Naive B cell (primary cell): ENCODE measurements around the gene RAB3GAP1. TPM values are rescaled to one million over a fixed set of nuclear protein-coding genes. Genes with fewer than 3 reads are reported as not detected.
A peak's percentile ranks its signal among the peaks of the same experiment; 100 is the strongest.
"Not testable (repeated sequence)": the region's sequence is repeated elsewhere in the genome, so short reads cannot be mapped to it uniquely, and the experiment has no call there.

Experiments
- ATAC-seq, 2 donors: fragments of 150-1000 bp; cut with Tn5 transposase; 2 replicates each; pipeline ENCODE4 v1.10.0; 2021; ENCODE audit warnings: low read depth in 2 of 2, mild to moderate bottlenecking in 2 of 2, moderate library complexity in 2 of 2
- DNase-seq: peaks from one replicate; pipeline ENCODE4 v3.0.0; 2022
- H3K27ac Mint-ChIP-seq, 6 donors: one replicate each; pipeline ENCODE4 v1.8.0; 2020 to 2022; ENCODE audit warnings: mild to moderate bottlenecking in 6 of 6, mixed read lengths in 6 of 6, moderate library complexity in 5 of 6, inconsistent platforms in 2 of 6
- H3K27me3 Mint-ChIP-seq, 3 donors: one replicate each; pipeline ENCODE4 v1.8.0; 2021 to 2022; ENCODE audit warnings: mixed read lengths in 3 of 3, mild to moderate bottlenecking in 1 of 3
- H3K36me3 Mint-ChIP-seq, 2 donors: one replicate each; pipeline ENCODE4 v1.8.0; 2020 to 2022; ENCODE audit warnings: mixed read lengths in 2 of 2, inconsistent platforms in 1 of 2, mild to moderate bottlenecking in 1 of 2
- H3K4me1 Mint-ChIP-seq, 3 donors: one replicate each; pipeline ENCODE4 v1.8.0; 2020 to 2022; ENCODE audit warnings: mixed read lengths in 3 of 3, inconsistent platforms in 1 of 3, mild to moderate bottlenecking in 1 of 3, moderate library complexity in 1 of 3
- H3K4me3 Mint-ChIP-seq, 8 donors: one replicate each; pipeline ENCODE4 v1.8.0; 2020 to 2022; ENCODE audit warnings: mild to moderate bottlenecking in 8 of 8, mixed read lengths in 8 of 8, moderate library complexity in 8 of 8, inconsistent platforms in 2 of 8
- H3K9me3 Mint-ChIP-seq, 7 donors: one replicate each; pipeline ENCODE4 v1.8.0; 2020 to 2022; ENCODE audit warnings: mixed read lengths in 7 of 7, mild to moderate bottlenecking in 5 of 7, inconsistent platforms in 2 of 7, moderate library complexity in 1 of 7
- polyA plus RNA-seq, 6 donors: library from polyadenylated mRNA; unstranded; fragments of 300-500 nt; fragmentation: Illumina TruSeq; gene quantifications; one replicate each; pipeline ENCODE4 v1.2.3, GENCODE V29; 2021; ENCODE audit warnings: low read depth in 6 of 6

The RAB3GAP1 gene
- polyA plus RNA-seq, 6 donors from 2014 or later = 6.2 to 26.7 (median 22.5) TPM

DNA sequence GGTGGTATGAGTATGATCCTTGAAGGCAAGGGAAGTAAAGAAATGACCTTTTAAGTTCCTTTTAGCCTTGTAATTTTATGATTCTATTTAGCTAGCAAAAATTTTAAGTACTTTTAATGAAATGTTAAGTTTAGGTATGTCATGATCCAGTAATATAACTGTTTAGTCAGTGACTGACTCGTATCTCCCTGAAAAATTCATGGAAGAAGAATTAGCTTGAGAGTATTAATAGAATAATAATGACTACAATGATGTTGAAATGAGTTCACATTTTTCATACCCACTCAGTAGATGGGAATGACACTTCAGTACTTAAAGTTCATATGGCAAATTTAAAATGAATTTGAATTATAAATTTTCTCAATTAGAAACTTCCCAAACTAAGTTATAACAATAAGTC is 14.6 kb downstream of the RAB3GAP1 start:
- Mint-ChIP-seq H3K27me3 (no peaks in the 10 kb centered on the region), H3K27ac (no peak overlapping the region), H3K36me3 (peaks cover 11 to 32% of the 10 kb centered on the region in 2 donors), H3K4me1 (peaks cover 5 to 35% (median 22%) of the 10 kb centered on the region in 3 donors), H3K9me3 (peaks cover 0 to 8% (median 2%) of the 10 kb centered on the region in 7 donors), H3K4me3 (no peak overlapping the region)
- no peak for DNase-seq
- ATAC-seq = no peak

DNA sequence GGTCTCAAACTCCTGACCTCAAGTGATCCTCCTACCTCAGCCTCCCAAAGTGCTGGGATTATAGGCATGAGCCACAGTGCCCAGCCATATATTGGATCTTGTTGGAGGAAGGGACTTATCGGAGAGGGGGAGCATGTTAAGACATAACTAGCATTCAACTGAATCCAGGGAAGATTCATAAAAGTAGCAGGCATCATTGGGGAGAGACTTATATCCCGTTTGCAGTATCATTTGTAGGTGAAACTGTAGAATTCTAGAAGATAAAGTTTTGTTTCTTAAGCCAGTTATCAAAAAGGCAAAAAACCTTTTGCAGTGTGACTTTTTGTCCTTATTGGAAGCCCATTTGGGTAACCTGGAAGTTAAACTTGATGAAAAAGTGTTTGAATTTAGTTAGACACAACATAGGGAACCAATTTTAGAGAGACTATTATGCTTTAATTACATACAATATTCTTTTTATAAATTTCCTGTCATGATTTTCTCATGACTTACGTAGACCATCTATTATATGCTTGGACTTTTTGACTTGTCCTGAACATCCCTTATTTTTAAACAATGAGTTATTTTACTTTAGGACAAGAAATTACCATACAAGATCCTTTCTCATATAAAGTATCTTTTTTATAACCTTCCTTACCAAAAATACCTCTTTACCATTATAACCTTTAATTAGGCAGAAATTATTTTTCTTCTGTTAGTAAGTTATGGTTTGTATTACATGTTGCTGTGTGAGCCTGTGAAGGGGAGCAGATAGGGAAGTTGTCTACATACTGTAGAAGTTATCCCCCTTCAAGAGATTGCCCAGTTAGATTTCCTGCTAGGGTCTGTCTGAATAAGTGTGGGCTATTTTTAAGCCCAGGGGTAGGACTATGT is 20.3 kb downstream of the RAB3GAP1 start:
- Mint-ChIP-seq H3K27me3 (no peaks in the 10 kb centered on the region), H3K27ac (peak overlapping the region in 3 of 6 donors; percentile 5 to 42 (median 7)), H3K9me3 (peaks cover 7 to 16% (median 10%) of the 10 kb centered on the region in 7 donors), H3K4me3 (no peak overlapping the region), H3K36me3 (peaks cover 20 to 24% of the 10 kb centered on the region in 2 donors), H3K4me1 (peaks cover 19 to 37% (median 27%) of the 10 kb centered on the region in 3 donors)
- ATAC-seq (no peak), DNase-seq (no peak)

GRCh38 chr2:135074216-135074615 is 22.1 kb downstream of the RAB3GAP1 start:
- no peak for ATAC-seq
- H3K27me3 Mint-ChIP-seq = no peaks in the 10 kb centered on the region
- H3K9me3 Mint-ChIP-seq = peaks cover 7 to 16% (median 10%) of the 10 kb centered on the region in 7 donors
- no peak overlapping the region for H3K4me3 Mint-ChIP-seq
- no peak for DNase-seq
- H3K36me3 Mint-ChIP-seq = peaks cover 21 to 29% of the 10 kb centered on the region in 2 donors
- H3K27ac Mint-ChIP-seq = peak overlapping the region in 3 of 6 donors; percentile 39 to 85 (median 57)
- peaks cover 30 to 35% (median 33%) of the 10 kb centered on the region in 3 donors for H3K4me1 Mint-ChIP-seq

DNA sequence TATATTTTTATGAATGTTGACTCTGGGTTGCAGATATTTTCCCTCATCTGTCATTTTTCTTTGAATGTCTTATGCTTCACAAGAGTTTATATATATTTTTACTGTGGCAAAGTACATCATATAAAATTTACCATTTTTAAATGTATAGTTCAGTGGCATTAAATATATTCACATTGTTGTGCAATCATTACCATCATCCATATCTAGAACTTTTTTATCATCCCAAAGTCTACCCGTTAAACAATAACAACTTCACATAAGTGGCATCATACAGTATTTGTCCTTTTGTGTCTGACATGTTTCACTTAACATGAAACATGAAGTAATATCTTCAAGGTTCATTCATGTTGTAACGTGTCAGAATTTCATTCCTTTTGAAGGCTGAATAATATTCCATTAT is 24.5 kb downstream of the RAB3GAP1 start:
- Mint-ChIP-seq H3K9me3 (peaks cover 5 to 14% (median 10%) of the 10 kb centered on the region in 7 donors), H3K4me1 (peaks cover 32 to 41% (median 33%) of the 10 kb centered on the region in 3 donors), H3K27ac (no peak overlapping the region), H3K27me3 (no peaks in the 10 kb centered on the region), H3K36me3 (peaks cover 24 to 30% of the 10 kb centered on the region in 2 donors), H3K4me3 (no peak overlapping the region)
- DNase-seq (no peak), ATAC-seq (no peak)

DNA sequence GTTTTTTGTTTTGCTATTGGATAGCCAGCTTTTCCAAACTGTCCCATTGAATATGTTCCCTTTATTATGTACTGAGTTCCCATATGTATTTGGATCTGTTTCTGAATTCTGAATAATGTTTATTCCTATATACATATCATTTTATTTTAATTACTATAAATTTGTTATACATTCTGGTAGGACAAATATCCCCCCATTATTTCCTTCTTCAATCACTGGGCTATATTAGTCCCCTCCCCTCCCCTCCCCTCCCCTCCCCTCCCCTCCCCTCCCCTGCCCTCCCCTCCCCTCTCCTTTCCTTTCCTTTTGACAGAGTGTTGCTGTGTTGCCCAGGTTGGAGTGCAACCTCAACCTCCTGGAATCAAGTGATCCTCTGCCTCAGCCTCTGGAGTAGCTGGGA is 26.3 kb downstream of the RAB3GAP1 start:
- H3K4me3 Mint-ChIP-seq = no peak overlapping the region
- no peak for DNase-seq
- ATAC-seq = no peak
- peaks cover 14% of the 10 kb centered on the region in 2 donors for H3K36me3 Mint-ChIP-seq
- peaks cover 22 to 33% (median 32%) of the 10 kb centered on the region in 3 donors for H3K4me1 Mint-ChIP-seq
- H3K9me3 Mint-ChIP-seq = peaks cover 0 to 6% (median 0%) of the 10 kb centered on the region in 7 donors
- H3K27me3 Mint-ChIP-seq = no peaks in the 10 kb centered on the region
- H3K27ac Mint-ChIP-seq = no peak overlapping the region

DNA sequence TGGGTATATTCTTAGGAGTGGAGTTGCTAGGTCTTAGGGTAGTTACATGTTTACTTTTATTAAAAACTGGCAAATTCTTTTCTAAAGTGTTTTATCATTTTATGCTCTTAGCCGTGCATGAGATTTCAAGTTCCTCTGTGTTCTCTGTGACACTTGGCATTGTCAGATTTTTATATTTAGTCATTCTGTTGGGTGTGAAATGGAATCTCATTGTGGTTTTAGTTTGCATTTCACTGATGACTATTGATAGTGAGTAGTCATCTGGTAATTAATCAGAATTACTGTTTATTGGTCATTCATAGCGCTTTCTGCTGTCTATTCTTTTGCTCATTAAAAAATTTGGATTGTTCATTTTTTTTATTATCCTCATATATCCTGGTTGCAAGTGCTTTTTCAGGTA is 34.1 kb downstream of the RAB3GAP1 start:
- Mint-ChIP-seq H3K4me1 (peaks cover 24 to 35% (median 29%) of the 10 kb centered on the region in 3 donors), H3K4me3 (peak overlapping the region in 1 of 8 donors; percentile 6), H3K27ac (no peak overlapping the region), H3K27me3 (no peaks in the 10 kb centered on the region), H3K9me3 (peaks cover 0 to 13% (median 7%) of the 10 kb centered on the region in 7 donors), H3K36me3 (peaks cover 7 to 15% of the 10 kb centered on the region in 2 donors)
- DNase-seq (no peak), ATAC-seq (no peak)

DNA sequence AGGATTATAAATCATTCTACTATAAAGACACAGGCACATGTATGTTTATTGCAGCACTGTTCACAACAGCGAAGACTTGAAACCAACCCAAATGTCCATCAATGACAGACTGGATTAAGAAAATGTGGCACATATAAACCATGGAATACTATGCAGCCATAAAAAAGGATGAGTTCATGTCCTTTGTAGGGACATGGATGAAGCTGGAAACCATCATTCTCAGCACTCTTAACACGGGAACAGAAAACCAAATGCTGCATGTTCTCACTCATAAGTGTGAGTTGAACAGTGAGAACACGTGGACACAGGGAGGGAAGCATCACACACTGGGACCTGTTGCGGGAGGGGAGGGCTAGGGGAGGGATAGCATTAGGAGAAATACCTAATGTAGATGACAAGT is 37.5 kb downstream of the RAB3GAP1 start:
- Mint-ChIP-seq H3K36me3 (peaks cover 34 to 36% of the 10 kb centered on the region in 2 donors), H3K4me1 (peaks cover 17 to 29% (median 25%) of the 10 kb centered on the region in 3 donors), H3K9me3 (peaks cover 0 to 10% (median 7%) of the 10 kb centered on the region in 7 donors)
- H3K27ac Mint-ChIP-seq, H3K4me3 Mint-ChIP-seq, ATAC-seq, DNase-seq, H3K27me3 Mint-ChIP-seq: not testable (repeated sequence)

GRCh38 chr2:135091681-135092080 is 39.6 kb downstream of the RAB3GAP1 start:
- H3K27me3 Mint-ChIP-seq = no peaks in the 10 kb centered on the region
- peaks cover 4 to 11% (median 10%) of the 10 kb centered on the region in 3 donors for H3K4me1 Mint-ChIP-seq
- DNase-seq (no peak), ATAC-seq (no peak)
- peaks cover 0 to 10% (median 7%) of the 10 kb centered on the region in 7 donors for H3K9me3 Mint-ChIP-seq
- H3K27ac Mint-ChIP-seq = no peak overlapping the region
- H3K36me3 Mint-ChIP-seq = peaks cover 37 to 47% of the 10 kb centered on the region in 2 donors
- no peak overlapping the region for H3K4me3 Mint-ChIP-seq

DNA sequence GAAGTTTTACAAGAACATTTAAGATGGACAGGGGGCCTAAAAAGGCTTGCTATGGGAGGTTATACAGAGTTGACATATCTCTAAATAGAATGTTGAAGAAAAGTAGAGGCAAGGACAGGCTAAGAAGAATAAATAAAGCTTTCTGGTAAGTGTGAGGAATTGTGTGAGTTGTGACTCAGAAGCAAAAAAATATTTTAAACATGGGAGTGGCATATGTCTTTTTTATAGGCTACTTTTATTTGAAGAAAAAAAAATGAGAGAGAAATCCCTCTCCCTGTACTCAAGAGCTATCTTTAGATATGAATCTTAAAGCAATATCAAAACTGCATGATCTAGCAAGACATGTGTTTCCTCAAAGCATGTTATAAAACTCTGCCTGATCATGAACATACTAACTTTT is 41.1 kb downstream of the RAB3GAP1 start:
- H3K9me3 Mint-ChIP-seq = peaks cover 0 to 10% (median 7%) of the 10 kb centered on the region in 7 donors
- no peak overlapping the region for H3K27ac Mint-ChIP-seq
- H3K27me3 Mint-ChIP-seq = no peaks in the 10 kb centered on the region
- no peak overlapping the region for H3K4me3 Mint-ChIP-seq
- H3K4me1 Mint-ChIP-seq = peaks cover 3 to 7% (median 5%) of the 10 kb centered on the region in 3 donors
- H3K36me3 Mint-ChIP-seq = peaks cover 30 to 52% of the 10 kb centered on the region in 2 donors
- no peak for DNase-seq
- ATAC-seq = no peak

DNA sequence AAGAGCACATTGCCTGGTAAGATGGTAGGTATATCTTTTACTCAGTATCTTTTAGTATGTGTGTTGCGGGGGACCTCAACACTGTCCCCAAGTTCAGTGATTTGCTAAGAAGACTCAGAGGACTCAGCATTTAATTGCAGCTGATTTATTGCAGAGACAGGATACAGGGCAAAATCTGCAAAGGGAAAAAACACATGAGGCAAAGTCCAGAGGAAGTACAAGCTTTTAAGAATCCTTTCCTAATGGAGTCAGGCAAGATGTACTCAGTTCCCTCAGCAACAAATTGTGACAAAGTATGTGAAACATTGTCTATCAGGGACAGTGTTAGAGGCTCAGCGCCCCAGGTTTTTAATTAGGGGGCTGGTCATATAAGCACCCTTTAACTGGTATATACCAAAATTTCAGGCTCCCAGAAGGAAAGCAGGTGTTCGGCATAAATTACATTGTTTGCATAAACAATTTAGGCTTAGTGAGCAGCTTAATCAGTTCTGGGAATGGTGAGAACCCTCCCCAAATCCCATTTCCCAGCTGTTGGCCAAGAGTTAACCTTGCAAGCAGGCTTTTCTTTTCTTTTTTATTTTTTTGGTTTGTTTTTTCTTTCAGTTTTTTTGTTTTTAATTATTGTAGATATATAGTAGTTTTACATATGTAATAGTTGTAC is 41.7 kb downstream of the RAB3GAP1 start:
- DNase-seq (no peak), ATAC-seq (no peak)
- H3K9me3 Mint-ChIP-seq = peaks cover 0 to 9% (median 6%) of the 10 kb centered on the region in 7 donors
- no peak overlapping the region for H3K27ac Mint-ChIP-seq
- H3K4me3 Mint-ChIP-seq = no peak overlapping the region
- H3K36me3 Mint-ChIP-seq = peaks cover 30 to 51% of the 10 kb centered on the region in 2 donors
- H3K4me1 Mint-ChIP-seq = peaks cover 2 to 7% (median 6%) of the 10 kb centered on the region in 3 donors
- no peaks in the 10 kb centered on the region for H3K27me3 Mint-ChIP-seq

DNA sequence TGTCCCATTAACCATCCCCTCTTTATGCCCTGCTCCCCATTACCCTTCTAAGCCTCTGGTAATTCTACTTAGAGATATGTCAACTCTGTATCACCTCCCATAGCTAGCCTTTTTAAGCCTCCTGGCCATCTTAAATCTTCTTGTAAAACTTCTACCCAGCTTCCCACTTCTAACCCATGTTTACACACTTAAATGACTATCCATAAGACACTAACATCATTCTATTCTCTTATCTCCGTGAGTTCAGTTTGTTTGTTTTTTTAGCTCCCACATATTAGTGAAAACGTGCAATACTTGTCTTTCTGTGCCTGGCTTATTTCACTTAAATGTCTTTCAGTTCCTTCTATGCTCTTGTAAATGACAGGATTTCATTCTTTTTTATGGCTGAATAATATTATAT is 42.4 kb downstream of the RAB3GAP1 start:
- Mint-ChIP-seq H3K9me3 (peaks cover 0 to 2% (median 0%) of the 10 kb centered on the region in 7 donors), H3K36me3 (peaks cover 30 to 48% of the 10 kb centered on the region in 2 donors), H3K27ac (peak overlapping the region in 2 of 6 donors; percentile 0 to 1), H3K4me3 (no peak overlapping the region), H3K27me3 (no peaks in the 10 kb centered on the region), H3K4me1 (peaks cover 5 to 12% (median 6%) of the 10 kb centered on the region in 3 donors)
- DNase-seq (no peak), ATAC-seq (no peak)

DNA sequence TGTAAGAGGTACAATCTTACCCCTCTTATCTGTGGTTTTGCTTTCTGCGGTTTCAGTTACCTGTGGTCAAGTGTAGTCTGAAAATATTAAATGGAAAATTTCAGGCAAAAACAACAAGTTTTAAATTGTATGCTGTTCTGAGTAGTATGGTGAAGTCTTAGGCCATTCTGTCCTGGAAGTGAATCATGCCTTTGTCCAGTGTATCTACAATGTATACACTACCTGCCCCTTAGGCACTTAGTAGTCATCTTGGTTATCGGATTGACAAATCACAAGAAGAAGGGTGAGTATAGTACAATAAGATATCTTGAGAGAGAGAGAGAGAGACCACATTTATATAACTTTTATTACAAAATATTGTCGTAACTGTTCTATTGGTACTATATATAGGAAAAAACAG is 43.5 kb downstream of the RAB3GAP1 start:
- Mint-ChIP-seq H3K9me3 (no peaks in the 10 kb centered on the region), H3K4me3 (no peak overlapping the region), H3K36me3 (peaks cover 30 to 47% of the 10 kb centered on the region in 2 donors), H3K4me1 (peaks cover 5 to 12% (median 6%) of the 10 kb centered on the region in 3 donors), H3K27ac (peak overlapping the region in 1 of 6 donors; percentile 81), H3K27me3 (no peaks in the 10 kb centered on the region)
- ATAC-seq (no peak), DNase-seq (no peak)

- H3K36me3 Mint-ChIP-seq = peaks cover 30 to 45% of the 10 kb centered on the region in 2 donors
- DNase-seq = no peak
- H3K4me1 Mint-ChIP-seq = peaks cover 5 to 9% (median 6%) of the 10 kb centered on the region in 3 donors
- H3K27me3 Mint-ChIP-seq = no peaks in the 10 kb centered on the region
- H3K9me3 Mint-ChIP-seq = no peaks in the 10 kb centered on the region
- no peak overlapping the region for H3K27ac Mint-ChIP-seq
- no peak for ATAC-seq
- no peak overlapping the region for H3K4me3 Mint-ChIP-seq
Observed at GRCh38 chr2:135096665-135097446, 44.8 kb downstream of the RAB3GAP1 start.
